Measurements from ENCODE around the gene CKLF.
A peak's percentile ranks its signal among the peaks of the same experiment; 100 is the strongest.

Gene CKLF

GRCh38 chr16:66547101-66547989, 5.0 kb upstream of the CKLF start:
- TF ChIP-seq CTCF (IDR thresholded peaks at IDR 0.05; ENCODE audit: low read depth, low read length) = no peak
- DNase-seq (ENCODE audit: low read depth, low spot score) = no peak
- in situ Hi-C loops (cut with HindIII; ENCODE audit: low sequenced_read_pairs) = no loop called here
- no peak overlapping the region for H3K4me3 ChIP-seq (ENCODE audit: low read depth, low read length)

GRCh38 chr16:66548068-66548467, 4.3 kb upstream of the CKLF start:
- in situ Hi-C loops (cut with HindIII; ENCODE audit: low sequenced_read_pairs) = no loop called here
- TF ChIP-seq CTCF (IDR thresholded peaks at IDR 0.05; ENCODE audit: low read depth, low read length) = no peak
- no peak for DNase-seq (ENCODE audit: low read depth, low spot score)
- H3K4me3 ChIP-seq (ENCODE audit: low read depth, low read length) = no peak overlapping the region

- no peak for DNase-seq (ENCODE audit: low read depth, low spot score)
- no peak for TF ChIP-seq CTCF (IDR thresholded peaks at IDR 0.05; ENCODE audit: low read depth, low read length)
- H3K4me3 ChIP-seq (ENCODE audit: low read depth, low read length) = peak overlapping the region; percentile 64
- in situ Hi-C loops (cut with HindIII; ENCODE audit: low sequenced_read_pairs) = no loop called here
These were observed 3.5 kb upstream of the CKLF start for GRCh38 chr16:66548868-66549267.

- no peak for TF ChIP-seq CTCF (IDR thresholded peaks at IDR 0.05; ENCODE audit: low read depth, low read length)
- DNase-seq (ENCODE audit: low read depth, low spot score) = peak; percentile 78
- H3K4me3 ChIP-seq (ENCODE audit: low read depth, low read length) = peak within 1 kb of the TSS; percentile 64
- in situ Hi-C loops (cut with HindIII; ENCODE audit: low sequenced_read_pairs) = no loop called here
These were observed 2.9 kb upstream of the CKLF start, which contains the start of gene TK2 for GRCh38 chr16:66549284-66550131. Gene TK2, minus strand, starts transcription at chr16:66550122. Its CDS starts 61 bp downstream, at chr16:66550061.

- in situ Hi-C loops (cut with HindIII; ENCODE audit: low sequenced_read_pairs) = no loop called here
- H3K4me3 ChIP-seq (ENCODE audit: low read depth, low read length) = no peak overlapping the region
- no peak for DNase-seq (ENCODE audit: low read depth, low spot score)
- TF ChIP-seq CTCF (IDR thresholded peaks at IDR 0.05; ENCODE audit: low read depth, low read length) = peak; percentile 15
These were observed 1.0 kb upstream of the CKLF start for GRCh38 chr16:66551348-66551759.

GRCh38 chr16:66551788-66552285, 539 bp upstream of the CKLF start:
- no peak for TF ChIP-seq CTCF (IDR thresholded peaks at IDR 0.05; ENCODE audit: low read depth, low read length)
- no peak for DNase-seq (ENCODE audit: low read depth, low spot score)
- in situ Hi-C loops (cut with HindIII; ENCODE audit: low sequenced_read_pairs) = no loop called here
- peak overlapping the region; percentile 69 for H3K4me3 ChIP-seq (ENCODE audit: low read depth, low read length)

Measured in astrocyte of the spinal cord (primary cell).